Retinal pigment epithelial cell (primary cell): ENCODE measurements around the gene BPIFB1.

ENCODE experiments used
- DNase-seq: peaks from one replicate; pipeline ENCODE4 v3.0.0-alpha.2; 2010; ENCODE audit warnings: low read depth
- H3K4me3 ChIP-seq: 2 replicates; pipeline ENCODE4 v1.5.1; 2011; ENCODE audit warnings: mild to moderate bottlenecking, low read length, control low read depth, moderate library complexity
- TF ChIP-seq, protein P1 (sequence below): conservative IDR thresholded peaks from 2 replicates; pipeline ENCODE4 v1.5.1; 2011; ENCODE audit warnings: low read depth, low read length, control low read depth, inconsistent platforms

The BPIFB1 gene

DNA sequence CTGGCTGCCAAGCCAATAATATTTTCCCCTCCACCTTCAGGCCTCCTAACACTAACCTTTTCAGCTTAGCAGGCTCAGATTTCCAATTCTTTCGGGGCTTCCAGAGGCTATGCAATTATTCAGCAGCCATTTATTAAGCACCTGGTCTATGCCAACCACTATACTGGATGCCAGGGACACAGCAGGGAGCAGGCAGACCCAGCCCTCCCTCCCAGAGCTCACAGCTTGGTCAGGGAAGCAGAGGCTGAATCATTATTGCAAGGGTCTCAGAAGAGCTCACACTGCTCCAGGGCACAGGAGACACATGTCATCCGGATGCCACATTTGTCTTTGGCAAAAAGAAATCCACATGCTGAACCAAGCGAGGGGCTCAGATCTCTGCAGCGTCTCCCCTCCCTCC, 1.3 kb downstream of the BPIFB1 start:
- TF ChIP-seq, protein P1, sequence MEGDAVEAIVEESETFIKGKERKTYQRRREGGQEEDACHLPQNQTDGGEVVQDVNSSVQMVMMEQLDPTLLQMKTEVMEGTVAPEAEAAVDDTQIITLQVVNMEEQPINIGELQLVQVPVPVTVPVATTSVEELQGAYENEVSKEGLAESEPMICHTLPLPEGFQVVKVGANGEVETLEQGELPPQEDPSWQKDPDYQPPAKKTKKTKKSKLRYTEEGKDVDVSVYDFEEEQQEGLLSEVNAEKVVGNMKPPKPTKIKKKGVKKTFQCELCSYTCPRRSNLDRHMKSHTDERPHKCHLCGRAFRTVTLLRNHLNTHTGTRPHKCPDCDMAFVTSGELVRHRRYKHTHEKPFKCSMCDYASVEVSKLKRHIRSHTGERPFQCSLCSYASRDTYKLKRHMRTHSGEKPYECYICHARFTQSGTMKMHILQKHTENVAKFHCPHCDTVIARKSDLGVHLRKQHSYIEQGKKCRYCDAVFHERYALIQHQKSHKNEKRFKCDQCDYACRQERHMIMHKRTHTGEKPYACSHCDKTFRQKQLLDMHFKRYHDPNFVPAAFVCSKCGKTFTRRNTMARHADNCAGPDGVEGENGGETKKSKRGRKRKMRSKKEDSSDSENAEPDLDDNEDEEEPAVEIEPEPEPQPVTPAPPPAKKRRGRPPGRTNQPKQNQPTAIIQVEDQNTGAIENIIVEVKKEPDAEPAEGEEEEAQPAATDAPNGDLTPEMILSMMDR = no peak

DNA sequence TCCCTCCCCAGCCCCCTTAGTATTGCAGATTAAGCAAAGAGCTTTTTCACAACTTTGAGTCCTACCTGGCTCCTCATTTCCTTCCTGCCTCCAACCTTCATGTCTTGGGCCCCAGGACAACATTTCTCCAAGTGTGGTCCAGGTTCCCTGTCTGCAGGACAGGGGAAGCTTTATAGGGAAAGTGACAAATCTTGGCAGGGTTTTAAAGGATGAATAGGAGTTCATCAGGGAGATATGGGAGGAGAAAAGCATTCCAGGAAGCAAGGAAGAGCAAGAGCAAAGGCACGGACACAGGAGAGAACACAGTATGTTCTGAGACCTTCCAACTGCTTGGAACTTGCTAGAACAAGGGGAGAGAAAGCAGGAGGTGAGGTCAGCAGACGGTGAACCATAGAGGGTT, 1.9 kb downstream of the BPIFB1 start:
- TF ChIP-seq, protein P1 = no peak
- DNase-seq = no peak
- H3K4me3 ChIP-seq = no peak overlapping the region

More for the DNA sequence above, 1.3 kb downstream of the BPIFB1 start:
- H3K4me3 ChIP-seq = no peak overlapping the region
- no peak for DNase-seq

DNA sequence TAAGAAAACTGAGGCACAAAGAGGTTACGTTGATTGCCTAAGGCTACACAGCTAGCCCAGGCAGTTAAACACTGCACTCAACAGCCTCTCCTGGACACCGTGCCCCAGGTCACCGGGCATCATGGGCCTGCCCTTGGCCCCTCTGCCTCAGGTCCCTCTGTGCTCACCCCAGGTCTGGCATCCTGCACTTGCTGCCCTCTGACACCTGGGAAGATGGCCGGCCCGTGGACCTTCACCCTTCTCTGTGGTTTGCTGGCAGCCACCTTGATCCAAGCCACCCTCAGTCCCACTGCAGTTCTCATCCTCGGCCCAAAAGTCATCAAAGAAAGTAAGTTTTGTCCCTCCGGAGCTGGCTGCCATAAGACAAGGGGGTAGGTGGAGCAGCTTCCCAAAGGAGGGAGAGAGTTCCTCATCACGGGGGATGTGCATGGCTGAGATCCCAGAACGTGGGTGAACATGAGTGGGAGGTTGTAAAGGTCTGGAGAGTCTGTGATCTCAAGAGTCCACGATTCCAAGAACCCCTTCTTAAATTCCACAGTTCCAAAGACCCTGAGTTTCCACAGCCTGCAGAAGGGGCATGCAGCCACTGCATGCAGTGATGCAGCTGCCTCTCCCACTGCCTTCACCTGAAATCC, 3.0 kb downstream of the BPIFB1 start:
- TF ChIP-seq, protein P1 = no peak
- H3K4me3 ChIP-seq = no peak overlapping the region
- no peak for DNase-seq

DNA sequence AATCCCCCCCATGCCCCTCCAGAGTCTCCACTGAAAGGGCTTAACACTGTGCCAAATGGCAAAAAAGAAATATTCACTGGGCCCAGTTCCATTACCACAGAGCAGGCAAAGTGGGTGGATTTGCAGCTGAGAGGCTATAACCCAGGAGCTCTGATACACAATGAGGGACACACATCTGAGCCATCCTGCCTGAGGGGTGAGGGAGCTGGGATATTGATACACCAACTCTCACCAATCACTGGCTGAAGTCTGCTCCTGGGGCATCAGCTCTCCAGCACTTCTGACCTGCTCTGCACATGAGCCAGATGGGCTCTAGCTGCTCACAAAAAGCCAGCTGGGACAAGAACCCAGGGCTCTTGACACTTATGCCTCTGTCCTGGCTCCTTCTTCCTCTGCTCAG, 4.9 kb downstream of the BPIFB1 start:
- TF ChIP-seq, protein P1 = no peak
- H3K4me3 ChIP-seq = no peak overlapping the region
- DNase-seq = no peak

DNA sequence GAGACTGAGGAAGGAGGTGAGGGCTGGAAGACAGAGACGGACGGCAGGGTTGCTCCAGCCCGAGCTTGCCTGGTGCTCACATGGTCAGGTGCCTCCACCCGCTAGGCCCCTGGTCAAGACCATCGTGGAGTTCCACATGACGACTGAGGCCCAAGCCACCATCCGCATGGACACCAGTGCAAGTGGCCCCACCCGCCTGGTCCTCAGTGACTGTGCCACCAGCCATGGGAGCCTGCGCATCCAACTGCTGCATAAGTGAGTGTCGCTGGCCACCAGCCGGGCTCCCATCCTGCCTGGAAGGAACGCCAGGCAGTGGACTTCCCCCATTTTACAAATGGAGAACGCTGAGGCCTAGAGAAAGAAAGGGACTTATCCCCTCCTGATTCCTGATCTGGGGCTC, 7.8 kb downstream of the BPIFB1 start:
- no peak overlapping the region for H3K4me3 ChIP-seq
- DNase-seq = no peak
- TF ChIP-seq, protein P1 = no peak

DNA sequence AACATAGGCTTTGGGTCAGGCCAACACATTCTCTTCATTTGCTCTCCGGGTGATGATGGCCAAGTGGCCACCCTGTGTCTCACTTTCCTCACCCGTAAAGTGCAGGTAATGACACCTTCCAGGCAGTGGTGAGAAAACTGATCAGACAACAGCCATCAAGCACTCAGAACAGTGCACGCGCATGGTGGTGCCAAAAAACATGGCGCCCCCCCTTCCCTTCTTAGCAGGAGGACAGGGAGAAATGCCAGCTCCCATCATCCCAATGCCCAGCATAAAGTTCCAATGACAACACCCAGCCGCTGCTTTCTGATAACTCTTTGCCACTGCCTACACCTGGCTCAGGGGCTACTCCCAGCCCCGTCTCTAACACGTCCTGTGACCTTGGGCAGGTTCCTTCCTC, 8.4 kb downstream of the BPIFB1 start:
- DNase-seq = no peak
- TF ChIP-seq, protein P1 = no peak
- H3K4me3 ChIP-seq = no peak overlapping the region

DNA sequence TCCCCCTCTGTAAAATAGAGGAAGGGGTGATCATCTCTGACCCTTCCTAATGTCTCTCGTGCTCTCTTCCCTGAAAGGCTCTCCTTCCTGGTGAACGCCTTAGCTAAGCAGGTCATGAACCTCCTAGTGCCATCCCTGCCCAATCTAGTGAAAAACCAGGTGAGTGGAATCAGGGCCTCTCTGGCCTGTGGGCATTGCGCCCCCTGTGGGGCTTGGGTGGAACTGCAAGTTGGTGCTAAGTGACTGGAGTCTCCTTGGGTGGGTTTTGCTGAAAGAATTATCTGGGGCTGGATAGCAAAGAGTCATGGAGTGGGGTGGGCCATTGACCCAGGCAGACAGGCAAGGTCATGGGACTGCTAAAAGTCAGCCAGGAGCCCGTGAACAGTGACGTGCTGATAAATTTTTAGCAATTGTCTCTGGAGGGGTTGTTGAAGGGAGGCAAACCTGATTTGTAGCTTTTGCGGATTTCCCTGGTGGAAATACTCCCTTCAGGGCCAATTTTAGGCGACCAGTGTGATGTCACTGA, 8.9 kb downstream of the BPIFB1 start:
- TF ChIP-seq, protein P1 = peak; percentile 99
- DNase-seq = no peak
- no peak overlapping the region for H3K4me3 ChIP-seq
